MCF 10A (cell line): ENCODE results near the gene ARHGAP24. TPM values are rescaled to one million over a fixed set of nuclear protein-coding genes. Genes with fewer than 3 reads are reported as not detected.

Source experiments
- BruUV-seq: library from RNA; stranded (reverse); fragments of 400-500 nt; replicated peaks from 2 replicates; lab custom pipeline; 2021; lab: Mats Ljungman, UMichigan
- CTCF ChIA-PET: fragments of 300-600 bp; sonication (Branson Sonifier 250); formaldehyde crosslinking; extraction: SDS; loops from one replicate; lab custom pipeline; 2021; ENCODE audit warnings: antibody characterized with exemption, inconsistent platforms; lab: Yijun Ruan, JAX
- POLR2A ChIA-PET: fragments of 300-600, 350-650 bp; sonication (Branson Sonifier 250); formaldehyde crosslinking; extraction: SDS; loops from one replicate; lab custom pipeline; 2020; ENCODE audit warnings: antibody characterized with exemption, inconsistent platforms; lab: Yijun Ruan, JAX
- DNase-seq: peaks from one replicate; pipeline ENCODE4 v3.0.0-alpha.2; 2018; ENCODE audit not compliant: unreplicated experiment
- H3K27ac Mint-ChIP-seq: one replicate; pipeline ENCODE4 v1.8.0; 2022; ENCODE audit warnings: mild to moderate bottlenecking, low read depth, mixed read lengths; ENCODE audit not compliant: unreplicated experiment
- H3K27me3 Mint-ChIP-seq: one replicate; pipeline ENCODE4 v1.8.0; 2022; ENCODE audit warnings: mixed read lengths; ENCODE audit not compliant: insufficient read depth, unreplicated experiment
- H3K36me3 Mint-ChIP-seq: one replicate; pipeline ENCODE4 v1.8.0; 2022; ENCODE audit warnings: mild to moderate bottlenecking, moderate library complexity, mixed read lengths; ENCODE audit not compliant: insufficient read depth, unreplicated experiment
- H3K4me1 Mint-ChIP-seq: one replicate; pipeline ENCODE4 v1.8.0; 2022; ENCODE audit warnings: mixed read lengths; ENCODE audit not compliant: insufficient read depth, unreplicated experiment
- H3K4me3 Mint-ChIP-seq: one replicate; pipeline ENCODE4 v1.8.0; 2022; ENCODE audit warnings: mild to moderate bottlenecking, moderate library complexity, mixed read lengths; ENCODE audit not compliant: unreplicated experiment
- H3K9me3 Mint-ChIP-seq: one replicate; pipeline ENCODE4 v1.8.0; 2022; ENCODE audit warnings: mixed read lengths; ENCODE audit not compliant: unreplicated experiment
- CTCF ChIP-seq: fragments of 200-600 bp; IDR thresholded peaks from one replicate; pipeline ENCODE4 v1.8.0; 2022; ENCODE audit warnings: antibody characterized with exemption, mild to moderate bottlenecking; ENCODE audit not compliant: unreplicated experiment
- intact Hi-C: fragments of 100-400 bp; cut with micrococcal nuclease; formaldehyde crosslinking; loops from 2 replicates; pipeline ENCODE4 v1.14.1; 2022
- total RNA-seq: library from RNA; stranded (reverse); gene quantifications from 2 replicates; pipeline ENCODE4 v1.2.3, GENCODE V29; 2022

Gene ARHGAP24
- total RNA-seq, 1 experiment from 2014 or later: 2.6 TPM

GRCh38 chr4:85938902-85939301, 464.0 kb downstream of the ARHGAP24 start:
- DNase-seq: no peak
- Mint-ChIP-seq H3K27me3 (no peaks in the 10 kb centered on the region), H3K4me1 (no peaks in the 10 kb centered on the region), H3K36me3 (no peaks in the 10 kb centered on the region), H3K9me3 (no peaks in the 10 kb centered on the region), H3K4me3 (no peak overlapping the region), H3K27ac (no peak overlapping the region)
- intact Hi-C loops: no loop called here
- no TSS peak for BruUV-seq
- CTCF ChIA-PET: interaction anchor here (1.0 kb wide), 2 partner anchors 12 to 106 kb away, joined by 3 read pairs; no protein-coding TSS in a partner anchor
- TF ChIP-seq CTCF: no peak
- POLR2A ChIA-PET: interaction anchor here (1.1 kb wide), 1 partner anchor 10 kb away, joined by 3 read pairs; no protein-coding TSS in a partner anchor

GRCh38 chr4:85939595-85939994, 464.6 kb downstream of the ARHGAP24 start:
- intact Hi-C loops: no loop called here
- no peak for DNase-seq
- Mint-ChIP-seq H3K27me3 (no peaks in the 10 kb centered on the region), H3K27ac (no peak overlapping the region), H3K4me1 (no peaks in the 10 kb centered on the region), H3K36me3 (no peaks in the 10 kb centered on the region), H3K4me3 (no peak overlapping the region), H3K9me3 (no peaks in the 10 kb centered on the region)
- no peak for TF ChIP-seq CTCF
- CTCF ChIA-PET: interaction anchor here (0.6 kb wide), 1 partner anchor 569 kb away, joined by 4 read pairs; no protein-coding TSS in a partner anchor
- POLR2A ChIA-PET: interaction anchor here (0.6 kb wide), 1 partner anchor 263 kb away, joined by 3 read pairs; no protein-coding TSS in a partner anchor
- no TSS peak for BruUV-seq

DNA sequence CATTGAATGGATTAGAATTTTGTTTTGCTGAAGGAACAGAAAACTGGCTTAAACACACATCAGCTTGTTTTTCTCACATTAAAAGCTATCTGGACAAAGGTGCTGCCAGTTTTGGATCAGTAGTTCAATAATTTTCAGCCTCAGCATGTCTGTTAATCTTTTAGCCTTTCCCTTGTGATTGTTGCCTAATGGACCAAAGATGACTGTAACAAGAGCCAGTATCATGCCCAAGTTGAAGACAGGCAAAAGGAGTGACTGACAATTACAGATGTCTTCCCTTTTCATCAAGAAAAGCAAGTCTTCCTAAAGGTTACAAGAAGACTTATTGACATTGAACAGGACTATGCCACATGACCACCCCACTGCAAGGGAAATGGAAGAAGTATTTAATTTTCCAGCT, 465.2 kb downstream of the ARHGAP24 start:
- CTCF ChIA-PET: interaction anchor here (0.6 kb wide), 1 partner anchor 569 kb away, joined by 4 read pairs; no protein-coding TSS in a partner anchor
- Mint-ChIP-seq H3K9me3 (no peaks in the 10 kb centered on the region), H3K36me3 (no peaks in the 10 kb centered on the region)

DNA sequence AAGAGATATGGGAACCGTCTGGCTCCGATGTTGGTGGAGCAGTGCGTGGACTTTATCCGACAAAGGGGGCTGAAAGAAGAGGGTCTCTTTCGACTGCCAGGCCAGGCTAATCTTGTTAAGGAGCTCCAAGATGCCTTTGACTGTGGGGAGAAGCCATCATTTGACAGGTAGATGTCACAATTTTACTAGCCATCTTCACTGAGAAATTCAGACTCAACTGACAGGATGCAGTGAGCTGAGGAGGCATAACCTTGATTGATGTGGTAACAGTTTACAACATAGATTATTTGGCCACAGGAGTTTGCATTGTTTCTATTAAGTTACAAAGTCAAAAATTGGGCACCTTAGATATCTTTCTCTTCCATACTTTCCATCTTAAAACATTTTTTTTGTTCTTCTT, 467.2 kb downstream of the ARHGAP24 start:
- no TSS peak for BruUV-seq
- no peaks in the 10 kb centered on the region for H3K36me3 Mint-ChIP-seq
- no peak for TF ChIP-seq CTCF
- no peaks in the 10 kb centered on the region for H3K27me3 Mint-ChIP-seq
- no peaks in the 10 kb centered on the region for H3K9me3 Mint-ChIP-seq
- intact Hi-C loops: no loop called here
- no peaks in the 10 kb centered on the region for H3K4me1 Mint-ChIP-seq
- DNase-seq: no peak
- no peak overlapping the region for H3K4me3 Mint-ChIP-seq
- CTCF ChIA-PET: no interaction called here
- H3K27ac Mint-ChIP-seq: no peak overlapping the region
- POLR2A ChIA-PET: interaction anchor here (0.6 to 0.7 kb wide), 2 partner anchors 32 to 43 kb away, joined by 3 to 4 read pairs; no protein-coding TSS in a partner anchor

More for the DNA sequence above, 465.2 kb downstream of the ARHGAP24 start:
- DNase-seq: no peak
- POLR2A ChIA-PET: interaction anchor here (0.6 to 1.2 kb wide), 2 partner anchors 14 to 263 kb away, joined by 3 read pairs; no protein-coding TSS in a partner anchor
- no peak for TF ChIP-seq CTCF
- intact Hi-C loops: no loop called here
- no peaks in the 10 kb centered on the region for H3K4me1 Mint-ChIP-seq
- no peak overlapping the region for H3K4me3 Mint-ChIP-seq
- BruUV-seq: no TSS peak
- H3K27ac Mint-ChIP-seq: no peak overlapping the region
- H3K27me3 Mint-ChIP-seq: no peaks in the 10 kb centered on the region
